ENCODE measurements around the gene FAM241A.
"Not testable (repeated sequence)": the region's sequence is repeated elsewhere in the genome, so short reads cannot be mapped to it uniquely, and the experiment has no call there.

Gene FAM241A

DNA sequence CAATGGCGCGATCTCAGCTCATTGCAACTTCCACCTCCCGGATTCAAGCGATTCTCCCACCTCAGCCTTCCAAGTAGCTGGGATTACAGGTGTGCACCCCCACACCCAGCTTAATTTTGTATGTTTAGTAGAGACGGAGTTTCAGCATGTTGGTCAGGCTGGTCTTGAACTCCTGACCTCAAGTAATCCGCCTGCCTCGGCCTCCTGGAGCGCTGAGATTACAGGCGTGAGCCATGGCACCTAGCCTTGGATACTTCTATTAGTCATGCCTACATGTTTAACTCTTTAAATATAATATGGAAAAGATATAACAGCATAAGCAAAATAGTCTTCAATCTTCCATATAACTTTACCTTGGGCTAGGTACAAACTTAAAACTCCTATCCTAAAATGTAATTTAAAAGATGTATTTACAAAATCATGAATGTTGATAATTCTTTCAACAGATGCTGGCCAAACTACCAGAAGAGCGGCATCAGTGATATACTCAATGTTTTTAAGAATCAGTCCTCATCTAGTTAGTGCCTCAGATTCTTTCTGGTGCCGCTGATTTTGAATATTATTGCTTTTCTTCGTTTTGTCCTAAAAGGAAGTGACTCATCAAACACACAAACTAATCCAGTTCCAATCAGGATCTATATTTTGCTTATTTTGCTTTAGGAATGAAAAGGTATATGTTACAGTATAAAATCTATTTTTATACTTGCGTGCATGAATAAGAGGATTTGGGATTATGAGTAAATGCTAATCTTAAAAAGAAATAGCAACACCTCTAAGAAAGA lies 23.7 kb downstream of the FAM241A start:
- Histone ChIP-seq H3K79me2 (ENCODE audit: low read length) (peaks cover 5% of the 10 kb centered on the region; the same call in 1 of the 2 replicates), H4K20me1 (ENCODE audit: insufficient read depth, low read length) (no peaks in the 10 kb centered on the region), H3K27ac (ENCODE audit: low read length) (no peak overlapping the region), H3K9me3 (ENCODE audit: insufficient read depth, low read length) (no peaks in the 10 kb centered on the region), H3K27me3 (ENCODE audit: low read depth, low read length) (no peaks in the 10 kb centered on the region), H3K9ac (ENCODE audit: low read length) (no peak overlapping the region), H3K4me1 (ENCODE audit: low read length) (peaks cover 8% of the 10 kb centered on the region), H3K4me3 (ENCODE audit: low read length) (no peak overlapping the region), H3K36me3 (replicated peaks; ENCODE audit: low read depth, low read length) (no peaks in the 10 kb centered on the region), H3K4me2 (ENCODE audit: low read length) (no peak overlapping the region), H2AFZ (ENCODE audit: low read depth, low read length) (no peak overlapping the region)
- TF ChIP-seq EZH2phosphoT487 (IDR thresholded peaks at IDR 0.05; ENCODE audit: low read depth) = no peak

DNA sequence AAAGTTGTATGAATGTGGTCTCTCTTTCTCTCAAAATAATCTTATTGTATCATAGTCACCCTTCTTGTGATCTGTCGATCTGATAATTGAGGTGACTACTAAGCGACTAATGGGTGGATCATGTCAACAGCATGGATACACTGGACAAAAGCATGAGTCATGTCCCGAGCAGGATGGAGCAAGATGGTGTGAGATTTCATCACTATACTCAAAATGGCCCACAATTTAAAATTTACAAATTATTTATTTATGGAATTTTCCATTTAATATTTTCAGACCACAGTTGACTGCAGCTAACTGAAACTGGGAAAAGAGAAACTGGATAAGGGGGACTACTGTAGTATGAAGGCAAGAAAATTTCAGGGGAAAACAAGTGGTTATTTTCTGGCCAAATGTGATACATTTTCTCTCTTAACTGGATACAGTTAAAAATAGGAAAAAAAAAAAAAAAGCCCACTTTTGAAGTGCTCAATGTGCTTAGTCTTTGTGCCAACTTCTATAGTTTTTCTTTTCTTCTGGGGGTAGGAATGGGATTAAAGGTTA lies 25.3 kb downstream of the FAM241A start:
- H3K4me2 ChIP-seq (ENCODE audit: low read length) = no peak overlapping the region
- H2AFZ ChIP-seq (ENCODE audit: low read depth, low read length) = no peak overlapping the region
- TF ChIP-seq EZH2phosphoT487 (IDR thresholded peaks at IDR 0.05; ENCODE audit: low read depth) = no peak
- TF ChIP-seq, protein P1, sequence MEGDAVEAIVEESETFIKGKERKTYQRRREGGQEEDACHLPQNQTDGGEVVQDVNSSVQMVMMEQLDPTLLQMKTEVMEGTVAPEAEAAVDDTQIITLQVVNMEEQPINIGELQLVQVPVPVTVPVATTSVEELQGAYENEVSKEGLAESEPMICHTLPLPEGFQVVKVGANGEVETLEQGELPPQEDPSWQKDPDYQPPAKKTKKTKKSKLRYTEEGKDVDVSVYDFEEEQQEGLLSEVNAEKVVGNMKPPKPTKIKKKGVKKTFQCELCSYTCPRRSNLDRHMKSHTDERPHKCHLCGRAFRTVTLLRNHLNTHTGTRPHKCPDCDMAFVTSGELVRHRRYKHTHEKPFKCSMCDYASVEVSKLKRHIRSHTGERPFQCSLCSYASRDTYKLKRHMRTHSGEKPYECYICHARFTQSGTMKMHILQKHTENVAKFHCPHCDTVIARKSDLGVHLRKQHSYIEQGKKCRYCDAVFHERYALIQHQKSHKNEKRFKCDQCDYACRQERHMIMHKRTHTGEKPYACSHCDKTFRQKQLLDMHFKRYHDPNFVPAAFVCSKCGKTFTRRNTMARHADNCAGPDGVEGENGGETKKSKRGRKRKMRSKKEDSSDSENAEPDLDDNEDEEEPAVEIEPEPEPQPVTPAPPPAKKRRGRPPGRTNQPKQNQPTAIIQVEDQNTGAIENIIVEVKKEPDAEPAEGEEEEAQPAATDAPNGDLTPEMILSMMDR (IDR thresholded peaks at IDR 0.05; ENCODE audit: low read depth, low read length) = no peak
- H3K79me2 ChIP-seq (ENCODE audit: low read length) = no peaks in the 10 kb centered on the region
- no peak overlapping the region for H3K9ac ChIP-seq (ENCODE audit: low read length)
- H3K27me3 ChIP-seq (ENCODE audit: low read depth, low read length) = no peaks in the 10 kb centered on the region
- no peak overlapping the region for H3K27ac ChIP-seq (ENCODE audit: low read length)
- H3K9me3 ChIP-seq (ENCODE audit: insufficient read depth, low read length) = no peaks in the 10 kb centered on the region
- H3K4me1 ChIP-seq (ENCODE audit: low read length) = peaks cover 8% of the 10 kb centered on the region
- peaks cover 6% of the 10 kb centered on the region for H3K36me3 ChIP-seq (replicated peaks; ENCODE audit: low read depth, low read length)
- H4K20me1 ChIP-seq (ENCODE audit: insufficient read depth, low read length) = no peaks in the 10 kb centered on the region
- H3K4me3 ChIP-seq (ENCODE audit: low read length) = no peak overlapping the region

DNA sequence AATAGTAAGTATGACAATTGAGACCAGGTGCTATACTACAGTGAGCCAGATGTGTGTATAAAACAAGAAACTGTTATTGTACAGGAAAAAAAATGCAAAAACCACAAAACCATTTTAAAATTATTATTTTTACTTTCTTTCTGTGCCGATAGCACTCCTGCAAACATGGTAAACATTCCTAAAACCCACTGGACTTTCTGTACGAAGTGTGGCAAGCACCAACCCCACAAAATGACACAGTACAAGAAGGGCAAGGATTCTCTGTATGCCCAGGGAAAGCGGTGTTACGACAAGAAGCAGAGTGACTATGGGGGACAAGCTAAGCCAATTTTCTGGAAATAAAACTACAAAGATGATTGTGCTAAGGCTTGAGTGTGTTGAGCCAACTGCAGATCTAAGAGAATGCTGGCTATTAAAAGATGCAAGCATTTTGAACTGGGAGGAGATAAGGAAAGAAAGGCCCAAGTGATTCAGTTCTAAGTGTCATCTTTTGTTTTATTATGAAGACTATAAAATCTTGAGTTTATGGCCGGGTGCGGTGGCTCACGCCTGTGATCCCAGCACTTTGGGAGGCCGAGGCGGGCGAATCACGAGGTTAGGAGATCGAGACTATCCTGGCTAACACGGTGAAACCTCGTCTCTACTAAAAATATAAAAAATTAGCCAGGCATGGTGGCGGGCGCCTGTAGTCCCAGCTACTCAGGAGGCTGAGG lies 26.0 kb downstream of the FAM241A start:
- not testable (repeated sequence) for H3K4me2 ChIP-seq (ENCODE audit: low read length); H3K4me3 ChIP-seq (ENCODE audit: low read length); H3K27me3 ChIP-seq (ENCODE audit: low read depth, low read length); H4K20me1 ChIP-seq (ENCODE audit: insufficient read depth, low read length); H3K27ac ChIP-seq (ENCODE audit: low read length); H3K79me2 ChIP-seq (ENCODE audit: low read length); H3K36me3 ChIP-seq (replicated peaks; ENCODE audit: low read depth, low read length); H3K9me3 ChIP-seq (ENCODE audit: insufficient read depth, low read length); H3K4me1 ChIP-seq (ENCODE audit: low read length); H3K9ac ChIP-seq (ENCODE audit: low read length); H2AFZ ChIP-seq (ENCODE audit: low read depth, low read length)

DNA sequence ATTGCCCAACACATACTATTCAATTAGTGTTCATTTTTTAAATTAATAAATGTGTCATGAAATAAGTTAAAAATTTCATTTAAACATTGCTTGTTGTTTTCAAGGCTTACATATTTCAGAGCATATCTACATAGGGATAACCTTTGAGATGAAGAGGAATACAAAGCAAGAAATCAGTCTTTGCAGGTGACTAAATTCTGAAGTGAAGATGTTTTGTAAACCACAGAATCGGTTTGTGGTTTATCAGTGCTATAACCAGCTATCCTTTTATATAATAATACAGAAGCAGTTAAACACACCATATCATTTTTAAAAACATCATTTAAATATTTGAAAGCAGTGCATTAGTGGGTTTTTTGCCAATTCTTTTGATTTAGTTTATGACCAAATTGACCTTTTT lies 26.9 kb downstream of the FAM241A start:
- no peaks in the 10 kb centered on the region for H3K9me3 ChIP-seq (ENCODE audit: insufficient read depth, low read length)
- peaks cover 6% of the 10 kb centered on the region for H3K36me3 ChIP-seq (replicated peaks; ENCODE audit: low read depth, low read length)
- H3K79me2 ChIP-seq (ENCODE audit: low read length) = no peaks in the 10 kb centered on the region
- H3K4me2 ChIP-seq (ENCODE audit: low read length) = no peak overlapping the region
- TF ChIP-seq, protein P1 (IDR thresholded peaks at IDR 0.05; ENCODE audit: low read depth, low read length) = no peak
- no peak for TF ChIP-seq EZH2phosphoT487 (IDR thresholded peaks at IDR 0.05; ENCODE audit: low read depth)
- H3K4me3 ChIP-seq (ENCODE audit: low read length) = no peak overlapping the region
- H3K4me1 ChIP-seq (ENCODE audit: low read length) = peaks cover 8% of the 10 kb centered on the region
- H4K20me1 ChIP-seq (ENCODE audit: insufficient read depth, low read length) = no peaks in the 10 kb centered on the region
- no peak overlapping the region for H3K27ac ChIP-seq (ENCODE audit: low read length)
- H2AFZ ChIP-seq (ENCODE audit: low read depth, low read length) = no peak overlapping the region
- no peak overlapping the region for H3K9ac ChIP-seq (ENCODE audit: low read length)
- H3K27me3 ChIP-seq (ENCODE audit: low read depth, low read length) = no peaks in the 10 kb centered on the region

All from OCI-LY3 (cell line).